Measurements from ENCODE around the gene NOS1AP.

NOS1AP gene

DNA sequence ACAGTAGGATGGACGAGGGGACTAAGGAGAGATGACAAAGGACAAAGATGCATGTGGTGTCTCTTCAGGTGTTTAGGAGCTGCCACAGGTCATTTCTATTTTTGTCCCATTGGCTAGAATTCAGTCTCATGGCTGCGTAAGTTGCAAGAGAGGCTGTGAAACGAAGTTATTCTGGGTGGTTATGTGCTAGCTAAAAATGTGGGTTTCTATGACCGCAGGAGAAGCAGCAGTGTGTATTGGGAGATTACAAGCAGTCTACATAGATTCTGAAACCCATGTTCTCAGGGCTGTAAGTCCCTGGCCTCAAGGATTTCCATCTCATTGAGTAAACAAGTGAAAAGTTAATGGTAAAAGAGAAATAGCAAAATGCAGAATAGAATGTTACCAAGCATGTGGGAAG is 196.5 kb downstream of the NOS1AP start:
- no peak for DNase-seq

DNA sequence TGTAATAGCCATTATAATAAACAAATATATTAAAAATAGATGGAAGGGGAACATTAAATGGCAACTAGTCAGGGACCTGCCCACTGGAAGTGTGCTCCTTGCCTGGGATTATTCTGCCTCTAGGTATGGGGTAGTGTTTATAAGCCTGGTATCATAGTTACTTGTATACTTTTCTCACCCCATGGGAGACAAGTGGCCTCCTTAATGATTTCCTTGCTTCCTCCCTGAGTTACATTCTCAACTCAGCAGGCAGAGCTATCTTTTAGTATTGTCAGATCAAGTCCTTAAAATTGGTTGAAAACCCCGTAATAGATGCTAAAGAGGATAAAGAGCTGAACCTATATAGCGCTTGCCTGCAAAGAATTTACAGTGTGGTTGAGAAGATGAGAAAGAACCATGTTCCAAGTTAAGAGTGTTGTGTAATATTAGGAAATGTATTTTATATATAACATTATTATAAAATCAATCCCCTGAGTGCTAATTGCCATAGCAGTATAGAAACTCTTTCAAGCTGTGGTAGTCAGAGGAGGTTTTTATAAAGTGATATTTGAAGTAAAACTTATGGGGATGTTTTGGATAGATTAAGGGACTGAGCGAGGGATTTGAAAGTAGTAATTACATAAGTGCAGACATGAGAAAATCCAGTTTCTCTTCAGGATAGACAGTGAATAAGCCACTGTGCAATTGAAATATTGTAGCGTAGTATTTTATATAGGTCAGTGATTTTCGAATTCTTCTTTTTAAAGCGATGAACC is 200.7 kb downstream of the NOS1AP start:
- DNase-seq: no peak

DNA sequence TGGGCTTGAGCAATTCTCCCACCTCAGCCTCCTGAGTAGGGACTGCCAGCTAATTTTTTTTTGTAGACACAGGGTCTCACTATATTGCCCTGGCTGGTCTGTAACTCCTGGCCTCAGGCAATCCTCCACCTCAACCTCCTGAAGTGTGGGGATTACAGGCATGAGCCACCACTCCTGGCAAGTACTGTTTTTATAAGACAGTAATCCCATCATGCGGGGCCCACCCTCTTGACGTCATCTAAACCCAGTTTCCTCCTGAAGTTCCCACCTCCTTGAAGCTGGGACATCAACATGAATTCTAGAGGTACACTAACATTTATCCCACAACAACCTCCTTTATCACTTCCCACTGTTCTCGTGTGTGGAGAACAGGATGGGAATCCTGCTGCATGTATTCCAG is 202.5 kb downstream of the NOS1AP start:
- DNase-seq: no peak

DNA sequence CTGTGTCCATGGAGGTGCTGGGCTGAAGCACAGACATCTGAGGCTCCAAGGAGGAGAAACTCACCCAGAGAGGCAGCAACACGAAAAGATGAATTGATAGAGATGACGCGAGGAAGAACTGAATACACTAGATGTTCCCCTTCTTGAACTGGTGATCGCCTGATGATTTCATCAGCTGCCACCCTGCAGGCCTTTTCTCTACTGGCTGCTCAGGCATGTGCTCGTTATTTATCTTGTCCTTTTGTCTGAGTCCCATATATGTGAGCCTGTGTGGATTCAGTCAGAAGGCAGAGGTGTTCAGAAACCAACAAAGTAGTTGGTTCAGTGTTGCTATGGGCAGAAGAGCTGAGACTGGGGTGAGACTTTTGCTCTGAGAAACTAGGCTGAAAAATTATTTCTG is 202.9 kb downstream of the NOS1AP start:
- no peak for DNase-seq

DNA sequence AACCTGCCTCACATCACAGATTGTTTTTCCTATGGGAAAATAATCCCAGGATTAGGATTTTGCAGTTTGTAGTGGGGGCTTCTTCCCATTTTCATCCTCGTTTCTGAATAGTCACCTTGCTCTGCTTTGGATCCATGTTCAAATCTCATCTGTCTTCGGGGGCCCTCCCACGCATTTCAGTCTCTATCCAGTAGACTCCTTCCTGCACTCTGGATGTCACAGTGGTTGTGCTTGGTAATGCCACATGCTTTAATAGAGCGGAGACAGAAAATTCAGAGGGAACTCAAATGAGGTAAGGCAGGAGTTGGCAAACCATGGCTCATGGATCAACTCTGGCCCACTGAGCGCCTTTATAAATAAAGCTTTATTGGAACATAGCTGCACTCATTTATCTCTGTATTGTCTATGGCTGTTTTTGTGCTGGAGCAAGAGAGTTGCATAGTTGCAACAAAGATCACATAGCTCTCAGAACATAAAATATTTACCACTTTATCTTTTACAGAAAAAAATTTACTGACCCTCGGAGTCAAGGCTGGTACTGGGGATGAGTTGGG is 206.2 kb downstream of the NOS1AP start:
- DNase-seq: no peak

DNA sequence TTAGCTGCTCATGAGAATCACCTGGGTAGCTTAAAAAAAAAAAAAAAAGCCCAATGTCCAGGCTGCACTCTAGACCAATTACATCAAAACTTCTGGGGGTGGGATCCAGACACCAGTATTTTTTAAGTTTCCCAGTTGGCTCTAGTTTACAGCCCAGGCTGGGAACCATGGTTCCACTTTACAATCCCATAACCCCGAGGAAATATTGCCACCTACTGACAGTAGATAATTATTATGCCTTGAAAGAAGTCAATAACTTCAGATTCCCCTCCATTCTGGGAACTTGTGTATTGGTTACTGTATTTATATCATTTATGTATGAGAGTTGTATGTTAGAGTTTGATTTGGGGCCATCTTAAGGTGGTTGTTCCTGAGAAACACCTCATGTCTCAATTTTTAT is 207.0 kb downstream of the NOS1AP start:
- no peak for DNase-seq

DNA sequence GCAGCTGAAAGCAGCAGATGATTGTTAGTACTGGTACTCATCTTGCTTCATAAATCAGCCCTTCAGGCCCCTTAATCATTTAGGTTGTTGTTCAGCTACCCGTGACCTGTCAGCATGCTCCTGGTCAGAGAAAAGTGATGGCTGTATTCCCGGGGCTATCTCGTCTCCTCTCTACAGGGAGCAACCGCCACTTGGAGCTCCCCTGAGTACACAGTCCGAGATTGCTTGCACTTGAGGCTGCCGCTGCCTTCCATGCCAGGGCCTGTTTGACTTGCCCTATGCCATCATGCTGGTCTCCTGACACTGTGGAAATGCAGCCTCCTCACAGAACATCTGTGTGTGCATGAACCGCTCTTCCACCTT is 209.6 kb downstream of the NOS1AP start:
- DNase-seq: no peak

DNA sequence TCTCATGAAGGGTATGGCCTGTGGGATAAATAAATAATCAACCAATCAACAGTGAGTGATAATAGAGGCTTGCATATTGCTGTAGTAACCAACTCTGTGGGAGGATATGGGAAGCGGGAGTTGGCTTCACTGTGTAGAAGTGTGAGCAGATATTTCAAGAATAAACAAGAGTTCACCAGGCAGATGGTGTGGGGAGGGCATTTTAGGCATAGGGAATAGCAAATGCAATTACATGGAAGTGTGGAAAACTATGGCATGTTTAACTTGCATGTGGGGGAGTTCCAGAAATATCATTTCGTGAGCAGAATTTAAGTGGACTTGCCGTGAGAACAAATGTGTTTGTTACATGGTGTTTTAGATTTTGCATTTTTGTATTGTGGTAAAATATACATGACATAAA is 211.9 kb downstream of the NOS1AP start:
- DNase-seq: no peak

DNA sequence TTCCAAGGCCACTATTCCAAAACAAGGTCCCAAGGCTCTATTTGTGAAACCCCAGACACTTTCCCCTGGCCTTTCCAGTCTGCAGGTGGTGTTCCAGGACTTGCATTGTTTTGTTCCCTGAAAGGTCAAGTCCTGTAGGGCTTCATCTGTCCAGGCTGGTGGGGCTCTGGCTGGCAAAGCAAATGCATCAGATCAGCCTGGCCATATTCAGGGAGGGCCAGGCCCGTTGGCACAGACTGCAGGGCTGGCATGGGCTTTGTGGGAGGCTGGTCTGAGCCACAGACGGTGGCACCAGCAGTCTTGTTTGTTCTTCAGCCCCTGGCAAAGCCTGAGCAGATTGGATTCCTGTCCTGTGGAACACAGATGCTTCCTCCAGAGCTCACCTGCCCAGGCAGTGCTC is 214.2 kb downstream of the NOS1AP start:
- no peak for DNase-seq

DNA sequence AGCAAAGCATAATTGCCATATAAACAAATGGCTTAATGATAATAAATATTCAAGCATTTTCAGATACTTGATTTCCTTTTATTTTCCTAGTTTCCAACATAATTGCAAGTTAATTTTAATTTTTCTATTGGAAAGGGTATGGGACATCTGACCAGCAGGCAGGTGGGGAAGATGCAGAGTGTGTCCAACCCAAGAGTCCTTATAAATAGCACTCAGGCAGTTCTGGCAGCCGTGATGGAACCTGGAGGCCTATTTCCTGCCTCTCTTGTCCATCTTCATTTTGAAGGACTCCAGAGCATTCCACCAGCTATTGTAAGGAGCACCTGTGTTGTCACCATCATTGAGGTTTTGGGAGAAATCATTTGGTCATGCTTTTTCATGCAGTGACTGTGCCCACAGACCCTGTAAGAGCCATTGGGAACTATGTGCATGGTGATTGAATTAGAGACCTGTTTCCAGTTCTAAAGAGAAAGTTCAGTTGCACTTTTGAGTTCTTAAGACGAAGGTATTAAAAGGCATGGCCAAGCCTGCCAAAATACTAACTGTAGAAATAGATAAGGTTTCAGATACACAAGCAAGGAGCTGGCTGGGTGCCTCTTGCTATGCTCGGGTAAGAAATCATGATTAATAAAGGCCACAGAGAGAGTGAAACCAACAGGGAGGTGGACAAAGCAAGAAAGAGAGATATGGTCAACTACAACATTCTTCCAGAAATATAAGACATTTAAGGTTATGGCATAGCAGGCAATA is 214.9 kb downstream of the NOS1AP start:
- DNase-seq: no peak

DNA sequence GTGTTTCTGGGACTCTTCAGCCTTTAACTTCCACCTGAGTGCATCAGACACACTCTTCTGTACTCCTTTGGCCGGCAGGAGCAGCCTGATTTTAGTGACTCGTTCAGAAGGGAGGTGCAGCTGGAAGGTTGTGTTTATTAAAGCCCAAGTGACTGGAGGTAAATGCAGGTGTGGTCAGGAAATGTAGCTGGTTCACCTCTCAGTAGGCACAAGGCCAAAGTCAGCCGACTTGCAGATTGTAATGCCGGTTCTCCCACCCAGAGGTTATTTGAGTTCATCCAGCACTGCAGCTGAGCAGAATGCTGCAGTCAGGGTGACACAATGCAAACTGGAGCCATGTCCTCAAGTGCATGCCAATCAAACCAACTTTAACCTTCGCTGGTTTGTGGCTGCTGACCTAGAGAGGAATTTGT is 215.7 kb downstream of the NOS1AP start:
- DNase-seq: no peak

DNA sequence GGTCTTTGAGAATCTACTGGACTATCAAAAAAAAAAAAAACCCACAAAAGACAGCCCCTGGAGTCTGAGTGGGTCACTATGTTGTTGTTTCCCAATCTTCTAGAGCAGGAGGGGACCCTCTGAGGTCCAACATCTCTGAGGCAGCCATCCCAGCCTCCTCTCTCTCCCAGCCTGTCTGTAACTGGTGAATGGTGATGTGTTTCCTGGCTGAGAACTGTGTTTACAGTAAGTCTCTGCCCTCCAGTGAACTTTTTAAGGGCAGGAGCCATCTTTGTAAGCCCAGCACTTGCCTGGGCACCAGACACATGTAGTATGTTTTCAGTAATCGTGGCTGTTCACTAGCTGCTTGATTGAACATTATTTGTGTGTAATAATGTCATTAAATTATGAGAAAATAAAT is 221.5 kb downstream of the NOS1AP start:
- no peak for DNase-seq

DNA sequence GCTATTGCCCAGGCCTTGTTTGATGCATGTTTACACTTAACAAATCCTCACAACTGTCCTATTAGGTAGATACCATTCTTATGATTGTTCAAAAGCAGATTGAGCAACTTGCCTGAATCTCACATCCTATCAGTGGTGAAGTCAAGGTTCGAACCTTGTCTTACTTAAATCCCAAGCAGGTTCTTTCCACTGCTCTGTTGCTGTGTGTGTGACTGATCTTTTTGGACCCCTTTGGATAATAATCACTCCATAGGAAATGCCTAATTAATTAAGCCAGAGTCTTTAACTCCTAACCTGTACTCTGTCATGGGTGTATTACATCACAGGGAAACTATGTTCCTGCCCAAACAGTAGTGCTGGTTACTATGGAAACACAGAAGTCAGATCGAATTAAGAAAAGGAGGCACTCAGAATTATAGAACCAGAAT is 222.9 kb downstream of the NOS1AP start:
- DNase-seq: no peak

DNA sequence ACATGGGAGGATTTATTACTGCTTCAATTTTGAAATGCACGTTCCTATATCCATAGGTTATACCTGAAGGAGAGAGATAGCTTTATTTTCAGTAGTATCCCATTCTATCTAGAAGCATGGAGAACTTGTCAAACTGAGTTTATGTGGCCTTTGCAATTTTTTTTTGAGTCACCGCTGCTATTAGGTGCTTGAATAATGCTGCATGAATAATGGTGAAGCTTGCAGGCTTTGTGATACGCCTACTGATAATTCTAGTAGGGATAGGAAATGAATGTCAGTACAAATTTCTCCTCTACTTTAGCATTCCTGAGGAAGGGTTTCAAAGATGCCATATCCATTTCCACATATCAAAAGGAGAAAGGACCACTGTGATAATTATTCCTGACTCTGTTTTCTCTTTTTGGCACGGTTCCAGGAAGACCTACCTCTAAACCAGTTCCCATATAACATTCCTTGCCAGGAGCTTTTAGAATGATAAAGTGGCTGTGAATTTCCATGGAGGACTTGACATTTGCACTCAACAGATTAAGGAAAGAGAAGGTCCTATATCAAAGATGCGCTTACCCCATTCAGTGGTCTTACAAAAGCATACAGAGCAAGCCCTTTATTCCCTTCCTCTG is 223.7 kb downstream of the NOS1AP start:
- DNase-seq: no peak

DNA sequence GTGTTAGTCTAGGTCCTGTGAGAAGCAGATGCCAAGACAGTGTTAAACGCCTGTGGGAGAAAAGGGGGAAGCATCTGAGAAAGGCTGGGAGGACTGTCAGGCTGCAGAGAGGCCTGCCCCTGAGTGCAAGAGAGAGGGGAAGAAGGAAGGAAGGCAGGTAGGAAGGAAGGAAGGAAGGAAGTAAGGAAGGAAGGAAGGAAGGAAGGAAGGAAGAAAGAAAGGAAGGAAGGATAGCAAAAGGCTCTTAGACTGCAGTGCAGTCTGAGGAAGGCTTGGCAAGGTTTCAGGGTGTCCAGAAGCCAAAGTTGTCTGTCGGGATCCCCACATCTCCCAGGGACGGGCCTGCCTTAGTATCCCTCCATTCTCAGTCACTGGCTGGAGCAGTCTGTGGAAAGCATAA is 224.5 kb downstream of the NOS1AP start:
- DNase-seq: no peak

DNA sequence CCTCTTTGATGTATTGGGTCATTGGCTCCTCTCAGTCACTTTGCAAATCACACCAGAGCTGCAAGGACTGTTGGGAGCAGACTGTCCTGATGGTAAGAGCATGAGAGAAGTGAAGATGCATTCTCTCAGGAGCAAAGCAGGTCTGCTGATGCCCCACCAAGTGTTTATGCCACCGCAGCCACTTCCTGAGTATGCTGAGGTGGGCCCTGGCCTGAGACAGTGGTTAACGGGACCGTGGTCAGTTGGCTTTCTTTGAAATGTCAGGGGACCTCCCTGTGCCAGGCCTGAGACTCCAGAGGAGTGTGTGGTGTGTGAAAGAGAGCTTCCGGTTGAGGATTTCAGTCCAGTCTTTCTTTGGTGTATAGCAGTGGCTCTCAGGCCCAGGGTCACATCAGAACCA is 227.7 kb downstream of the NOS1AP start:
- no peak for DNase-seq

DNA sequence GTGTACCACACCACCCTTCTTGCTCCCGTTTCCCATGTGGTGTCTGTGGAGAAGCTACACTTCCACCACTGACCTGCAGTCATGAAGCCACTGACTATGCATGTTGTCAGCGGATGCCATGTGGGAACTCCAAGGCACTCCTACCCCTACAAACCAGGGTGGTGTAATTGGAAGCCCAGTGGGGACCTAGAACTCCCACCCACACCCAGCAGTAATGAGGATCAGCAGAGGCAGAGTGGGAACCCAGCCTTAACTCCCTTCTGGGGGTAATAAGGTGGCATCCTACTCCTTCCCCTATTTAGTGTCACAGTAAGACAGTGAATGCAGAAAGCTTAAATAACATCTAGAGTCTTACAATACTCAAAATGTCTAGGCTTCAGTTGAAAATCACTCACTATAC is 228.8 kb downstream of the NOS1AP start:
- no peak for DNase-seq

DNA sequence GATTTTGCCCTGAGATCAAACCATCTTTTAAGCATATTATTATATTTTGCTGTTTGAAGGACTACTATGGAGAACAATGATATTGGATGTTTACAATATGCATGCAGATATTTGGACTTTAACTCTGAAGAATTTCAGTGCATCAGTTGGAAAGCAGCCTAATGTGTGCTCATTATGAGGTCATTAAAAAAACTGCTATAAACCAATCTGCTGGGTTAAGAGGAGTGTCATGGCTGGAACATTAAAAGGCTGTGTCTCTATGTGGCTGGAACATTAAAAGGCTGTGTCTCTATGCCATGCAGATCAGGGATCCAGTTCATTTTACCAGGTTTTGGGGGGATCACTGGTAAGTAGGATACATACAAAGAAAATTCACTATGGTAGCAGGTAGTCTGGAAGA is 229.5 kb downstream of the NOS1AP start:
- DNase-seq: no peak

DNA sequence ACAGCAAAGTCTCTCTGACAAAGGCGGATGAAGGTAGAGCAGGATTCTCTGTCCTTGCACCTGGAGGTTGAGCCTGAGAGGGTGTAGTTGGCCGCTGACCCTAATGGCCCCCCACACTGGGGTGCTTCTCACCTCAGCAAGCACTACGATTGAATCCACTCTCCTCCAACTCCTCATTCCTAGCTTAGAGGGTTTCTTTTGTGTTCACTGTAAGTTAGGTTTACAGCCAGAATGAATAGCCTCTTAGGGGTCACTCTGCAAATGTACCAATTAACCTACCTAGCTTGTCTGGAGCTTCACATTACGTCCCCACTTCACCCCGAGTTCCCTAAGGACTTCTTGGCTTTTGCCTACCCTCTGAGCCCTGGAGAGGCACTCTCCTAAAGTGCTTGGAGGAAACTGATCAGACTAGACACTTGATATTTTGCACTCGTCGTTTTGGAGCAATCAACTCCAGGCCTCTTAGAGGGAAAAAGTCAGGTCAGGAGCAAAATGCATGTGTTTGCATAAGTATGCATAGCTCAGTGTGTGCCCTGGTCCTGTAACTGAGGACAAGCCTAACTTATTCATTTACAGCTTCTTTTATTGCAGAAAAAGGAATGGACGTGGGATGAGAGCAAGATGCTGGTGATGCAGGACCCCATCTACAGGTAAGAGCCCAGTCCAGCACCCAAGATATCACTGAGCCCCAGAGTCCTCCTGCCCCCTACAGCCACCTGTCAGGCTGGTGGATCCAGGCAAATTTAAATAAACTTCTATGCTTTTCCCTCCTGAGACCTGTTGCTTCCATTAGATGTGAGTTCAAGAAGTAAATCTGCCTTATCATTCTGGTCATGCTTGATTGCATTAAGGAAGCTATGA is 230.8 kb downstream of the NOS1AP start:
- no peak for DNase-seq

DNA sequence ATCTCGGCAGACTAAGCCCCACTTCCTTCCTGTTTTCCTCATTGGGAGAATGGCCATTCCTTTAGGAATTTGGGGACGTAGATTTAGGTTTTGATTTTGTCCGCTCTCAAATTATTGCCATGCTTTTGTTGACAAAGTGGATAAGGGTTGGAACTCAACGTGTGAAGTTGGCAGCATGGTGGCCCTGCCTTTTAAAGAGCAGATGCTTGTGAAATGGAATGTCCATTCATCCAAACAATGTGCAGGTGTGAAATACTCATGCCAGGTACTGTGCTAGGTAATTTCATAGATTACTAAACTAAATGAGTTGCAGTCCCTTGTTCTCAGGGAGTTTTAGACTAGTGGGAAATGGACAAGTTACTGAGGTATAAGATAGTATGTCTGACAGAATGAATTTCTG is 232.2 kb downstream of the NOS1AP start:
- DNase-seq: no peak

DNA sequence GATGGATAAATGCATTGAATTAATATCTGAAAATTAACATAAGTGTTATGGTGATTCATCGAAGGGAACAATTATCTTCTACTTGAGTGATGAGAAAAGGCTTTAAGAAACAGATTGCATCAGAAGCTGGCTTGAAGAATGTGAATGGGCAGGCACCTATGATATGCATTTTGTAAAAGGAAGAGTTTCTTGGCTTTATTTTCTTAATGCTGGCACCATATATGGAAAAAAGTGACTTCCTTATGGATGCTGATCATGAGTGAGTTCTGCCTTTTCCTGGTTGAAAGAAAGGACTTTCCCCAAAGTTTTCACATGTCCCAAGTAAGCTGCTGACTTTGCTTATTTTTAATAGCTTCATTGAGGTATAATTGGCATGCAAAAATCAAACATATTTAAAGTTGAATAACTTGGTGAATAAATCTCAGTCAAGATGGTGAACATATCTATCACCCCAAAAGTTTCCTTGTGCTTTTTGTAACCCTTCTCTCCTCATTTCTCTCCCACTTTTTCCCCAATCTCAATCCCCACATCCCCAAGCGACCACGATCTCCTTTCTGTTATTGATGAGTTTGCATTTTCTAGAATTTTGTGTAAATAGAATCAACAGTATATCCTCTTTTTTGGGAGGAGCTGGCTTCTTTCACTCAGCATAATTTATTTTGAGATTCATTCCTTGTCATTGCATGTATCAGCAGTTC is 233.0 kb downstream of the NOS1AP start:
- no peak for DNase-seq

DNA sequence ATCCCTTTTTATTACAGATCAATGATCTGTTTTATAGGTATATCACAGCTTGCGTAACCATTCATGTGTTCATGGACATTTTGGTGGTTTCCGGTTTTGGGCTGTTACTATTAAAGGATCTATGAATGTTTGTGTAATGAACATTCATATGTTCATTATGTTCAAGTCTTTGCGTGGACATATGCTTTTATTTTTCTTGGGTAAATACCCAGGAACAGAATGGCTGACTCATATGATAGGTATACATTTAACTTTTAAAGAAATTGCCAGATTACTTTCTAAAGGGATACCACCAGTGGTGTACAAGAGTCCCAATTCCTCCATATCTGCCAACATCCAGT is 233.5 kb downstream of the NOS1AP start:
- DNase-seq: no peak
